ENCODE results near the gene KRT3. TPM values are rescaled to one million over a fixed set of nuclear protein-coding genes. Genes with fewer than 3 reads are reported as not detected.

KRT3 gene
- total RNA-seq, 1 experiment from 2014 or later = not detected

DNA sequence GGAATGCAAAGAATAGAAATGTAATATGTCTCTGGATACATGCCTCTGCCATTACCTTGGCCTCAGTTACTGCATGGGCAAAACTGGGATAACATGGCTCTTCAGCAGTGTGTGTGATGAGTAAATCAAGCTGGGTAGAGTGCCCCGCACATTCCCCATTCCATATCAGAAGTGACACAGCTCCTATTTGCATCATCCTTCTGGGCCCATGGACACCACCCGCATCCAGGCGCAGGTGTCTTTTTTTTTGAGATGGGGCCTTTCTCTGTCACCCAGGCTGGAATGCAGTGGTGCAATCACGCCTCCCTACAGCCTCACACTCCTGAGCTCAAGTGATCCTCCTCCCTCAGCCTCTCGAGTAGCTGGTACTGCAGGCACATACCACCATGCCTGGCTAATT lies 50.4 kb downstream of the KRT3 start (continued):
- TF ChIP-seq ZFX (IDR thresholded peaks at IDR 0.05) = no peak

- ChIA-PET RAD21 (ENCODE audit: low non-redundant PET in 1 of 2, low total read pairs in 2 of 2, uncharacterized antibody in 2 of 2, unreplicated experiment in 2 of 2) (no interaction called here), POLR2A (no interaction called here), CTCF (interaction anchor here (1.2 kb wide), 1 partner anchor 29 kb away, joined by 5 read pairs; no protein-coding TSS in a partner anchor)
- H3K36me3 ChIP-seq (ENCODE audit: control insufficient read depth in 1 of 2, insufficient read depth in 2 of 2, low read length in 2 of 2) = no peaks in the 10 kb centered on the region
- no peak overlapping the region for H3K4me3 ChIP-seq (replicated peaks in 1 of 2; ENCODE audit: low read depth in 1 of 2, low read length in 2 of 2)
- no TSS peak for BruUV-seq (replicated peaks)
- peaks cover 55% of the 10 kb centered on the region for H3K27me3 ChIP-seq (ENCODE audit: insufficient read depth, low read length)
- ATAC-seq (no peak), DNase-seq (ENCODE audit: low read depth, low spot score) (no peak)
- no peak overlapping the region for H3K9ac ChIP-seq (ENCODE audit: low read length)
- no peak overlapping the region for H2AFZ ChIP-seq (ENCODE audit: low read depth, low read length, poor library complexity, severe bottlenecking)
- no peaks in the 10 kb centered on the region for H4K20me1 ChIP-seq (ENCODE audit: insufficient read depth)
- no peaks in the 10 kb centered on the region for H3K4me1 ChIP-seq (ENCODE audit: control insufficient read depth in 1 of 2, insufficient read depth in 2 of 2, low read length in 2 of 2)
- H3K27ac ChIP-seq (ENCODE audit: low read depth, low read length) = no peak overlapping the region
- intact Hi-C loops (cut with micrococcal nuclease) = no loop called here
- H3K4me2 ChIP-seq (ENCODE audit: low read length) = no peak overlapping the region
- H3K9me3 ChIP-seq (ENCODE audit: control insufficient read depth in 1 of 2, insufficient read depth in 1 of 2, low read depth in 1 of 2, low read length in 2 of 2) = no peaks in the 10 kb centered on the region
- TF ChIP-seq, protein P1, sequence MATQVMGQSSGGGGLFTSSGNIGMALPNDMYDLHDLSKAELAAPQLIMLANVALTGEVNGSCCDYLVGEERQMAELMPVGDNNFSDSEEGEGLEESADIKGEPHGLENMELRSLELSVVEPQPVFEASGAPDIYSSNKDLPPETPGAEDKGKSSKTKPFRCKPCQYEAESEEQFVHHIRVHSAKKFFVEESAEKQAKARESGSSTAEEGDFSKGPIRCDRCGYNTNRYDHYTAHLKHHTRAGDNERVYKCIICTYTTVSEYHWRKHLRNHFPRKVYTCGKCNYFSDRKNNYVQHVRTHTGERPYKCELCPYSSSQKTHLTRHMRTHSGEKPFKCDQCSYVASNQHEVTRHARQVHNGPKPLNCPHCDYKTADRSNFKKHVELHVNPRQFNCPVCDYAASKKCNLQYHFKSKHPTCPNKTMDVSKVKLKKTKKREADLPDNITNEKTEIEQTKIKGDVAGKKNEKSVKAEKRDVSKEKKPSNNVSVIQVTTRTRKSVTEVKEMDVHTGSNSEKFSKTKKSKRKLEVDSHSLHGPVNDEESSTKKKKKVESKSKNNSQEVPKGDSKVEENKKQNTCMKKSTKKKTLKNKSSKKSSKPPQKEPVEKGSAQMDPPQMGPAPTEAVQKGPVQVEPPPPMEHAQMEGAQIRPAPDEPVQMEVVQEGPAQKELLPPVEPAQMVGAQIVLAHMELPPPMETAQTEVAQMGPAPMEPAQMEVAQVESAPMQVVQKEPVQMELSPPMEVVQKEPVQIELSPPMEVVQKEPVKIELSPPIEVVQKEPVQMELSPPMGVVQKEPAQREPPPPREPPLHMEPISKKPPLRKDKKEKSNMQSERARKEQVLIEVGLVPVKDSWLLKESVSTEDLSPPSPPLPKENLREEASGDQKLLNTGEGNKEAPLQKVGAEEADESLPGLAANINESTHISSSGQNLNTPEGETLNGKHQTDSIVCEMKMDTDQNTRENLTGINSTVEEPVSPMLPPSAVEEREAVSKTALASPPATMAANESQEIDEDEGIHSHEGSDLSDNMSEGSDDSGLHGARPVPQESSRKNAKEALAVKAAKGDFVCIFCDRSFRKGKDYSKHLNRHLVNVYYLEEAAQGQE (IDR thresholded peaks at IDR 0.05; ENCODE audit: low read depth) = no peak
- TF ChIP-seq SRF (IDR thresholded peaks at IDR 0.05; ENCODE audit: low read depth) = no peak
- TF ChIP-seq TCF7L2 (IDR thresholded peaks at IDR 0.05; ENCODE audit: borderline replicate concordance, extremely low read depth, insufficient read depth, insufficient read length) = no peak
- TF ChIP-seq MAX (IDR thresholded peaks at IDR 0.05) = no peak
- no peak for TF ChIP-seq POLR2A (IDR thresholded peaks at IDR 0.05; ENCODE audit: borderline replicate concordance, extremely low read depth, insufficient read depth, insufficient read length)
- TF ChIP-seq ELF1 (IDR thresholded peaks at IDR 0.05; ENCODE audit: borderline replicate concordance, low read depth) = no peak
- TF ChIP-seq EGR1 (IDR thresholded peaks at IDR 0.05; ENCODE audit: low read depth) = no peak
- no peak for TF ChIP-seq RAD21 (IDR thresholded peaks at IDR 0.05; ENCODE audit: low read depth)
- TF ChIP-seq ZNF274 (IDR thresholded peaks at IDR 0.05; ENCODE audit: low read depth, low read length) = no peak
- TF ChIP-seq YY1 (IDR thresholded peaks at IDR 0.05; ENCODE audit: extremely low read depth, insufficient replicate concordance, low read depth, low read length) = no peak
- TF ChIP-seq JUND (IDR thresholded peaks at IDR 0.05) = no peak
- no peak for TF ChIP-seq EZH2 (IDR thresholded peaks at IDR 0.05)
- no peak for TF ChIP-seq SP1 (IDR thresholded peaks at IDR 0.05; ENCODE audit: low read depth)
- TF ChIP-seq SIN3A (IDR thresholded peaks at IDR 0.05; ENCODE audit: low read depth) = no peak
- TF ChIP-seq FOSL1 (IDR thresholded peaks at IDR 0.05; ENCODE audit: low read depth) = no peak
- TF ChIP-seq ZBTB33 (IDR thresholded peaks at IDR 0.05; ENCODE audit: extremely low read depth, insufficient replicate concordance, low read length) = no peak
- no peak for TF ChIP-seq CEBPB (IDR thresholded peaks at IDR 0.05; ENCODE audit: low read depth)
- no peak for TF ChIP-seq ZFX (IDR thresholded peaks at IDR 0.05)
- no peak for TF ChIP-seq EZH2phosphoT487 (IDR thresholded peaks at IDR 0.05; ENCODE audit: borderline replicate concordance)
- H3K9me2 ChIP-seq (ENCODE audit: insufficient read depth) = no peaks in the 10 kb centered on the region
- no peaks in the 10 kb centered on the region for H3K79me2 ChIP-seq (ENCODE audit: insufficient read depth, low read length)
Observed at GRCh38 chr12:52744493-52745156, 51.3 kb downstream of the KRT3 start.

Measured in HCT116 (cell line).